Motor neuron (in vitro differentiated cells): ENCODE data around the gene ITGA1. TPM values are rescaled to one million over a fixed set of nuclear protein-coding genes. Genes with fewer than 3 reads are reported as not detected.
A peak's percentile ranks its signal among the peaks of the same experiment; 100 is the strongest.
"Not testable (repeated sequence)": the region's sequence is repeated elsewhere in the genome, so short reads cannot be mapped to it uniquely, and the experiment has no call there.

Experiments
- ATAC-seq, 8 experiments: fragments of 200-7000 bp; cut with Tn5 transposase; replicated peaks in 6 of 8; 2 replicates each; pipeline ENCODE4 v1.8.0; 2021; ENCODE audit warnings: mild to moderate bottlenecking in 8 of 8, moderate library complexity in 8 of 8
- H3K27ac ChIP-seq, 2 donors: fragments of 250-450 bp; sonication (Bioruptor Pico); 2 replicates each; pipeline ENCODE4 v1.9.0; 2021; ENCODE audit warnings: antibody characterized with exemption in 2 of 2, mild to moderate bottlenecking in 2 of 2, moderate library complexity in 1 of 2
- H3K4me1 ChIP-seq, 2 donors: fragments of 250-450 bp; sonication (Bioruptor Pico); replicated peaks in 1 of 2; 2 replicates each; pipeline ENCODE4 v1.6.1; 2021; ENCODE audit warnings: antibody characterized with exemption in 2 of 2, mild to moderate bottlenecking in 2 of 2, moderate library complexity in 1 of 2
- H3K4me3 ChIP-seq, 5 donors: fragments of 250-450 bp; sonication (Bioruptor Pico); 2 replicates each; pipeline ENCODE4 v1.9.0; 2021; ENCODE audit warnings: antibody characterized with exemption in 5 of 5, mild to moderate bottlenecking in 5 of 5, moderate library complexity in 4 of 5
- WGBS, 10 experiments: fragments of 450-650 bp; shearing (Covaris generic); methylation state at CpG; one replicate each; pipeline ENCODE4 v1.0.0; 2022; 5-methylcytosine and 5-hydroxymethylcytosine counted together
- in situ Hi-C, 9 experiments: fragments of 400-800 bp; cut with MboI; loops; one replicate each; pipeline ENCODE4 v1.15.0; 2021; ENCODE audit warnings: low sequenced_read_pairs in 9 of 9, low pct_unique_long_range_greater_than_20kb in 2 of 9; ENCODE audit not compliant: unreplicated experiment in 9 of 9
- total RNA-seq, 8 experiments: library from RNA; unstranded; fragments of 300-600 nt; gene quantifications; 2 replicates each; pipeline versions ENCODE4 v1.2.3 to v1.2.4, GENCODE V29; 2022

Gene ITGA1
- total RNA-seq, 8 experiments from 2014 or later, result 0.11 to 164 (median 20.6) TPM

DNA sequence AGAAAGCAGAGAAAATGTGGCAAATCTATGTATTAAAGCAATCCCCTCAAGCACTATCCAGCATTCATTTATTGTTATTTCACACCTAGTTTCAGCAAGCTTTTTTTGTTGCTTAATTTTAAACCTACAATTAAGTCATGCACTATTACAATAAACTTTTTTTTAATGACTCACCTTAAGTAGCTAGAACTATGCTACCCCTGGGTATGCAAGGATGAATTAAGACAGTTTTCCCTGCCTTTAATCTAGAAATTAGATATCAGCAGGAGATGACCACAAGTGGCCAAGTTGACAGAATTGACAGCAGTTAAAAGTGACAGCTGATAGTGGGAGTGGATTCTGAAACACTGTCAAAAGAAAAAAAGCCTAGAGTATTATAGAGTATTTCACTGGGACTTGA, 20.0 kb downstream of the ITGA1 start:
- ATAC-seq, result no peak
- in situ Hi-C loops, result no loop called here
- peaks cover 4 to 15% of the 10 kb centered on the region in 2 donors for H3K4me1 ChIP-seq
- no peak overlapping the region for H3K27ac ChIP-seq
- no peak overlapping the region for H3K4me3 ChIP-seq

DNA sequence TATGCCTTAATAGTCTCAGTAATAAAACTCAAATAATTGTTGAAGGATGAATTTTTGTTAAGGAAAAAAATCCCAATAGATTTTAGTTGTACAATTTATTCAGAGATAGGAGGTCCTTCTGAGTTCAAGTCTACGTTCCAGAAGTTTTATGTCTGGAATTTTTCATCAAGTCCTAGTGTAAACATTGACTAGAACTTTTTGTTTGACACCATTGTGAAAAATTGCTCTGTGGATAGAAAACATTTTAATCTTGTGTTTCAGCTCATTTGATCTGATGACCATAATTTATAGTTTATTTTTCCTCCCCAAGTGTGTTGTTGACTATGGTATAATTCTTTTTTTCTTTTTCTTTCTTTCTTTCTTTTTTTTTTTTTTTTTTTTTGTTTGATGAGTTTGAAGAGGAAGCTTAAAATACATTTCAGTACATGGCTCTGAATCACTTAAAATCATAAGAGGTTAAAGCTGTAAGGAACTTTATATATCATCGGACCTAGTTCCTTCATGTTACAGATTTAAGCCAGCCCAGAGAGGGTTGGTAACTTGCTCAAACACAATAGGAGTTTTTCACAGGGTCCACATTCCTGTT, 20.7 kb downstream of the ITGA1 start:
- Histone ChIP-seq H3K4me1 (peaks cover 3 to 8% of the 10 kb centered on the region in 2 donors), H3K27ac (no peak overlapping the region), H3K4me3 (no peak overlapping the region)
- in situ Hi-C loops, result no loop called here
- 74 to 100% (median 92%) methylated on average over 1 to 2 of the region's 2 CpGs; no CpG with 5 or more reads in 2 of the 10 experiments for WGBS, 10 experiments
- no peak for ATAC-seq

DNA sequence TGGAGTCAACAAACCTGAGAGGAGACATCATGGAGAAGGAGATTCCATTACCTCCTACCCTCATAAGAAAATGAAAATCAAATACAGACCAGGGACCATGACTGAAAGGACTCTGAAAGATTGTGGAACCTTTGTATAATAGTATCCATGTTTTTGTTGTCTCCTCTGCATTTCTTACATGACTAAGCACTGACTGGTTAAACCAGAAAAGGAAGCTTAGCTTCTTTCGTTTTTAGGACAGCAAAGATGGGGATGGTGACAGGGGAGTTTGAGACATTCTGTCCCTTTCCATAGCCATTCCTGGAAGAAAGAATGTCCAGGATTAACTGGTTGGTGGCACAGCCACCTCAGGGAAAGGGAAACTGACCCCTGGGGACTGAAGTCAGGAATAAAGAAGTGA, 22.2 kb downstream of the ITGA1 start:
- ATAC-seq, result peak in 2 of 8 experiments; percentile 35 to 40
- WGBS, 10 experiments, result 17 to 92% (median 76%) methylated on average over 1 of the region's 1 CpG; no CpG with 5 or more reads in 4 of the 10 experiments
- in situ Hi-C loops, result no loop called here

DNA sequence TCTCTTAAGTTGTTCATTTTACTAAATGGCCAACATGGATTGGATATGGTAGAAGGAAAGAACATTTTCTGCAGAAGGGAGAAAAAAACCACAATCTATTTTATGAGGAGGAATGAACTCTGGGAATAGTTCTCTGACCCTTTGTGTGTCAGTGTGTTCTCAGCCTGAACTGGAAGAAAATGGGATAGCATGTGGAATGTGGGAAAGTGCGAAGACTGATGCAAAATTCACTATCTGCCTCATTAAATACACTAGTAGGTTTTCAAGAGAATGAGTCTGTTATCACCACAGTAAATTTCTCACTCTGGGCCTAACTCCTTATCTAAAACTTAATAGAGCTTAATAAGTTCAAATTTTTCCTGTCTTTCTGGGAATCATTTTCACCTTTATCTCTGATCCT, 22.7 kb downstream of the ITGA1 start:
- Histone ChIP-seq H3K27ac (no peak overlapping the region), H3K4me1 (no peaks in the 10 kb centered on the region), H3K4me3 (no peak overlapping the region)
- ATAC-seq, result no peak
- WGBS, 10 experiments, result 17 to 100% (median 78%) methylated on average over 1 of the region's 1 CpG; no CpG with 5 or more reads in 5 of the 10 experiments
- in situ Hi-C loops, result no loop called here

More for the DNA sequence above, 22.2 kb downstream of the ITGA1 start:
- no peak overlapping the region for H3K27ac ChIP-seq
- H3K4me1 ChIP-seq, result no peaks in the 10 kb centered on the region
- H3K4me3 ChIP-seq, result no peak overlapping the region

DNA sequence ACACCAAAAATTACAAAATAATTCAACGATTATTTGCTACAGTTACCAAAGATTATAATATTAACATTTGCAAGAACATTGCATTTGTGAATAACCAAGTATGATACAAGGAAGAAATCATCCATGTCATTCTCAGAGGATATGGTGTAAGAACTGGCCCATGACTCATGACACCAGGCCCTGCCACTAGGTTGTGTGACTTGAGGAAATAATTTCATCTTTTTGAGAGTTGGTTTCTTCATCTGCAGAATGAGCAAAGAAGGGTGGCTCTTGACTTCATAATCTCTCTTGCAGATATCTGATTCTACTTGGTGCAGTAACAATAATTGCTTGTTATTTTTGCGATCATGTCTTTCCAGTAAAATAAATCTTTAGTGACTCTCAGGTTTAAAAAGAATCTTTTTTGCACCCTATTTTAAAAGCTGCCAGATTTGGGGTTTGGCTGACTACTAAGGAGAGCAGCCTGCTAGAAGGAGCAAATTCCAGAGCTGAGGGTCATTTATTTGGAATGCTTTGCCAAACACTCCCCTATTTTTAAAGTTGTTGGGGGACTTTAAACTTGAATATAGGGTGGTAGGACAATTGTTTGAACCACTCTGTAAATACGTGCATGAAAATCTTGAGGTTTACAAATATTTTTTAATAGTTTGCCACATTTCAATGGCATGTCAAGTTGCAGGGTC, 23.5 kb downstream of the ITGA1 start:
- in situ Hi-C loops, result no loop called here
- 10 to 100% (median 74%) methylated on average over 1 to 3 of the region's 3 CpGs for WGBS, 10 experiments
- peak in 3 of 8 experiments; percentile 30 to 78 (median 57) for ATAC-seq
- Histone ChIP-seq H3K4me1 (no peaks in the 10 kb centered on the region), H3K4me3 (no peak overlapping the region), H3K27ac (no peak overlapping the region)

DNA sequence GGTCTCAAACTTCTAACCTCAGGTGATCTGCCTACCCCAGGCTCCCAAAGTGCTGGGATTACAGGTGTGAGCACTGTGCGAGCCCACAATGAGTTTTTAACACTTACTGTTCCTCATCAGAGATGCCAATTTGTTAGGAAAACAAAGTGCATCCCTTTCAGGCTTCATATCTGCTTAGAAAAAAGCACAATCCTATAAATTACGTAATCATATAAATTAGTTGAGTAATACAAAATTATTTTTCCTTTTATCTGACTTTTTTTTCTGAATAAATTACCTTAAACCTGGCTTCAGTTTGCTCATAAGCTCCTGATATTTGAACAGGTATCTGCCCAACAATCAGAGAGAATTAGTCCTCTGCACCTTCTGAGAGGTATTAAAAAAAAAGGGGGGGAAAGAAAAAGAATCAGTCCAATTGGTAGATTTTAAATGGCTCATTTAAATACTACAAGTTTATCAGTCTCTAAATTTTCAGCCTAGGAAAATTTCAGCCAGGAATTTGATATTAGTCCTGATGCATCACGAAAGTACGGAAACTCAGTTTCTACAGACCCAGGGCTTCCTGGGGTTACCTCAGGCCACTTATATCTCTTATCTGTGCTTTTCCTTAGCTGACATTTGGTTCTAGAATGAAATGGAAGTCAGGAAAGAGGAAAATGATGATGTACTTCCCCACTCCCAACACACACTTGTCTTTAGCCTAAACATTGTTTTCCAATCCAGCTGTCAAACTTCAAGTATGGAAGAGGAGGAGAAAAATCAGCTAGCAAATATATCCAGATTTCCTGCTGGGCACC, 26.8 kb downstream of the ITGA1 start:
- ATAC-seq, result no peak
- Histone ChIP-seq H3K4me1 (no peaks in the 10 kb centered on the region), H3K4me3 (no peak overlapping the region), H3K27ac (no peak overlapping the region)
- in situ Hi-C loops, result no loop called here
- WGBS, 10 experiments, result 67 to 100% (median 88%) methylated on average over 1 to 4 of the region's 4 CpGs

DNA sequence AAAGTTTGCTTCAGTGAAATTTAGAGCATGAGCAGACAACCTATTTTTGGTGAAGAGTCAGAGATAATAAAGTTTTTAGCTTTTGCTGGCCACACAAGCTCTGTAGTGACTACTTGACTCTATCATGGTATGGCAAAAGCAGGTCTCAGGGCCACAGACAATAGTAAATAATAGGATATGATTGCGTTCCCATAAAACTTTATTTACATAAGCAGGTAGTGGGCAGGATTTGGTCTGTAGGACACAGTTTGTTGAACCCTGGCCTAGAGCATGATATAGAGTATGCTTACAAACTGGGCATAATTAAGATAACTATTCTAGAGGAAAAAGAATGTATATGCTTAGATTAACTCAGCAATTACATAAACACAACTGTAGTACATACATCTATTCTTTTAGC, 30.1 kb downstream of the ITGA1 start:
- in situ Hi-C loops, result no loop called here
- 86 to 100% (median 100%) methylated on average over 1 of the region's 1 CpG; no CpG with 5 or more reads in 5 of the 10 experiments for WGBS, 10 experiments

DNA sequence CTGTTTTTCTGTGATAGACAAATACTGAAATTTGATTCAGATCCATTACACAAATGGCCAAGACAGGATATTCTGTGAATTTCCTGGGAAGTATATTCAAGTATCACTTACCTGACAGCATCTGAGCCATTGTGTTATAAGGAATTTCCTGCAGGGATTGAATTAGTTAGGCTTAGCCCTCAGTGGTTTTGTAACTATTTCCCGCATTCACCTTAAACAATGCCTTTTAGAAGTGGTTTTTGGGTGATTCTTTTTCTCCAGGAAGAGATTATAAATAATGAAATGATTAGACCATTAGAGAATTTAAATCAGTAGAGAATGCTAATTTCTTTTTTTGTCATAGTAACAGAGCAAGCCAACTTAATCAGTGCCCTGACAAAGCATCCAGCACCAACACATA, 30.6 kb downstream of the ITGA1 start:
- Histone ChIP-seq H3K4me3 (no peak overlapping the region), H3K27ac (no peak overlapping the region), H3K4me1 (no peaks in the 10 kb centered on the region)
- WGBS, 10 experiments, result 86 to 100% (median 100%) methylated on average over 1 of the region's 1 CpG; no CpG with 5 or more reads in 2 of the 10 experiments
- in situ Hi-C loops, result no loop called here
- no peak for ATAC-seq

More for the DNA sequence above, 30.1 kb downstream of the ITGA1 start:
- Histone ChIP-seq H3K4me1 (no peaks in the 10 kb centered on the region), H3K4me3 (no peak overlapping the region), H3K27ac (no peak overlapping the region)
- no peak for ATAC-seq

DNA sequence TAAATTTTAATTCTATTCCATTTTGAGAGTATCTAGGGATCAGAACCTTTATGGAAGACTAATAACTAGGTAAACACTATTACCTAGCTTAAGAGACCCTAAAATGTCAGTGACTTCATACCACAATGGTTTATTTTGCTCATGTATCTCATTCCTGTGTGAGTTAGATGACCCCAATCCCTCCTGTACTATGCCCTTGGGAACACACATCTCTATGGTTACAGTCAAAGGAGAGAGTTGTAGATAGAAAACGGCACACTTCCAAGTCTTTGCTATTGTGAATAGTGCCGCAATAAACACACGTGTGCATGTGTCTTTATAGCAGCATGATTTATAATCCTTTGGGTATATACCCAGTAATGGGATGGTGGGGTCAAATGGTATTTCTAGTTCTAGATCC, 31.1 kb downstream of the ITGA1 start:
- in situ Hi-C loops, ATAC-seq: not testable (repeated sequence)

DNA sequence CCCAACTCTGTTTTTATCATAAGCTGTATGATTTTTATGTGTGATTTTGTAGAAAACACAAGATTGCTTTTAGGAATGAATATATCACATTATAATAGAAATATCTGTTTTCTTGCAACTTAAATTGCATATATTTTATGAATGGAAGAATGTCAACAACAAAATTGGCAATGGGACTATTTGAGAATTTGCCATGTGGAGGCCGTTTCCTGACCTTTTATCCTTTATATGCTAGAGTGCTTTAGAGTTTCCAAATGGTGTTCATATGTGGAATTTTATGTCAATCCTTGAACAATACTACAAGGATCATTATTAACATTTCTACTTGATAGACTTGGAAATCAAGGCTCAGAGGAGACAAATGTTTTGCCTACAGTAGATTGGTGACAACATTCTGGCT, 34.2 kb downstream of the ITGA1 start:
- no peak overlapping the region for H3K27ac ChIP-seq
- no peaks in the 10 kb centered on the region for H3K4me1 ChIP-seq
- 33 to 100% (median 91%) methylated on average over 1 of the region's 1 CpG; no CpG with 5 or more reads in 1 of the 10 experiments for WGBS, 10 experiments
- in situ Hi-C loops, result no loop called here
- ATAC-seq, result no peak
- H3K4me3 ChIP-seq, result no peak overlapping the region

More for the DNA sequence above, 31.1 kb downstream of the ITGA1 start:
- H3K27ac ChIP-seq, H3K4me1 ChIP-seq, H3K4me3 ChIP-seq: not testable (repeated sequence)
- WGBS, 10 experiments, result 100% methylated on average over 1 of the region's 3 CpGs; no CpG with 5 or more reads in 9 of the 10 experiments

DNA sequence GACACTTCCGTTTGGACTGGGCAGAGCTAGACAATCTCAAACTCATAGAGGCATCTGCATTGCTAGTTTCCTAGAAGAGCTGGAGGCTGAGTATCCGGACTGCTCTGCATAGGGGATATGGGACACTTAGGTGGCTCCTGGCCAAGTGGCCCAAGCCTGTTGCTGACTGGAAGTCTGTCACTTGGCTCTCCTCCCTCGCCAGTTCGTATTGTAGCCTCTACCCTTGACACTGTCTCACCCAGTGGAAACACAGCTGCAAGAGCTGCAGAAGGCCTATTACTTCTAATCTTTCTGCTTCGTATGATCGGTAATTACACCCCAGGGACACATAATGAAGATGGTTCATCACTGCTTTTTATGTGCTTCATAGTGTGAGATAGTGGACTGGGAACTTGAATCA, 34.7 kb downstream of the ITGA1 start:
- H3K4me3 ChIP-seq, result no peak overlapping the region
- in situ Hi-C loops, result no loop called here
- ATAC-seq, result peak in 6 of 8 experiments; percentile 12 to 95 (median 57)
- no peak overlapping the region for H3K27ac ChIP-seq
- no peaks in the 10 kb centered on the region for H3K4me1 ChIP-seq
- 13 to 100% (median 67%) methylated on average over 1 to 6 of the region's 6 CpGs; no CpG with 5 or more reads in 3 of the 10 experiments for WGBS, 10 experiments

DNA sequence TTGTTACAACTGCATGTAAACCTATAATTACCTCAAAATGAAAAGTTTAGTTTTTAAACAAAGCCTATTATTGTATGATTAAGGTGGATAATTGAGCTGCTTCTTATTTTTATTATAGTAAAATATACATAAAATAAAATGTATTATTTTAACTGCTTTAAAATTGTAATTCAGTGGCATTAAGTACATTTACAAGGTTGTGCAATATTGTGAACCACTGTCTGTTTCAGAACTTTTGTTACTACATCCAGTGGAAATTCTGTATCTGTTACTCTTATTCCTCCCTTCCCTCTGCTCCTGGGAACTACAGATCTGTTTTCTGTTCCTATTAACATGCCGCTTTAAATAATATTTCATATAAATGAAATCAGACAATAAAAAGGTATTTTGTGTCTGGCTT, 37.1 kb downstream of the ITGA1 start:
- in situ Hi-C loops, result no loop called here
- no peaks in the 10 kb centered on the region for H3K4me1 ChIP-seq

DNA sequence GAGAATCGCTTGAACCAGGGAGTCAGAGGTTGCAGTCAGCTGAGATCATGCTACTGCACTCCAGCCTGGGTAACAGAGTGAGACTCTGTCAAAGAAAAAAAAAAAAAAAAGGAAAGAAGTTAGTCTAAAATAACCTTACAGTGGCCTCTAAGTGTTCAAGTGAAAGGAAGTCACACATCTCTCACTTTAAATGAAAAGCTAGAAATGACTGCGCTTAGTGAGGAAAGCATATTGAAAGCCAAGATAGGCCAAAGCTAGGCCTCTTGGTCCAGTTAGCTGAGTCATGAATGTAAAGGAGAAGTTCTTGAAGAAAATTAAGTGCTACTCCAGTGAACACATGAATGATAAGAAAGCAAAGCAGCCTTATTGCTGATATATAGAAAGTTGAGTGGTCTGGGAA, 38.1 kb downstream of the ITGA1 start:
- WGBS, 10 experiments, result 94 to 100% (median 100%) methylated on average over 1 to 2 of the region's 2 CpGs; no CpG with 5 or more reads in 3 of the 10 experiments

More for the DNA sequence above, 37.1 kb downstream of the ITGA1 start:
- Histone ChIP-seq H3K4me3 (no peak overlapping the region), H3K27ac (no peak overlapping the region)
- 100% methylated on average over 1 of the region's 1 CpG; no CpG with 5 or more reads in 1 of the 10 experiments for WGBS, 10 experiments
- ATAC-seq, result no peak

More for the DNA sequence above, 38.1 kb downstream of the ITGA1 start:
- ATAC-seq, result no peak
- in situ Hi-C loops, result no loop called here
- H3K4me1 ChIP-seq, result no peaks in the 10 kb centered on the region
- no peak overlapping the region for H3K27ac ChIP-seq
- H3K4me3 ChIP-seq, result no peak overlapping the region
